Type B pancreatic cell (in vitro differentiated cells): ENCODE measurements around the gene MPND. TPM values are rescaled to one million over a fixed set of nuclear protein-coding genes. Genes with fewer than 3 reads are reported as not detected.

Source experiments
- DNase-seq: peaks from one replicate; pipeline ENCODE4 v3.0.0; 2021; ENCODE audit warnings: mixed read lengths; ENCODE audit not compliant: unreplicated experiment; ENCODE audit errors: extremely low spot score
- H3K27ac Mint-ChIP-seq: 2 replicates; pipeline ENCODE4 v1.8.0; 2021; ENCODE audit warnings: mild to moderate bottlenecking, mixed read lengths
- H3K27me3 Mint-ChIP-seq: 2 replicates; pipeline ENCODE4 v1.8.0; 2021; ENCODE audit warnings: mixed read lengths
- H3K36me3 Mint-ChIP-seq: 2 replicates; pipeline ENCODE4 v1.8.0; 2021; ENCODE audit warnings: mixed read lengths
- H3K4me1 Mint-ChIP-seq: one replicate; pipeline ENCODE4 v1.8.0; 2021; ENCODE audit warnings: mixed read lengths; ENCODE audit not compliant: unreplicated experiment
- H3K4me3 Mint-ChIP-seq: 2 replicates; pipeline ENCODE4 v1.8.0; 2021; ENCODE audit warnings: mild to moderate bottlenecking, mixed read lengths
- H3K9me3 Mint-ChIP-seq: 2 replicates; pipeline ENCODE4 v1.8.0; 2021; ENCODE audit warnings: mixed read lengths
- CTCF ChIP-seq: fragments of 200-600 bp; sonication (generic); conservative IDR thresholded peaks from 2 replicates; pipeline ENCODE4 v1.5.0; 2021; ENCODE audit warnings: antibody characterized with exemption, mild to moderate bottlenecking
- total RNA-seq: library from RNA; stranded (reverse); gene quantifications from 2 replicates; pipeline ENCODE4 v1.2.1, GENCODE V29; 2021; ENCODE audit warnings: low replicate concordance

Gene MPND
- total RNA-seq, 1 donor from 2014 or later: 43.6 TPM

- Mint-ChIP-seq H3K9me3 (no peaks in the 10 kb centered on the region), H3K27ac (peak overlapping the region; percentile 88), H3K27me3 (no peaks in the 10 kb centered on the region), H3K36me3 (peaks cover 3% of the 10 kb centered on the region), H3K4me1 (peaks cover 28% of the 10 kb centered on the region), H3K4me3 (peak overlapping the region; percentile 94)
- no peak for TF ChIP-seq CTCF
- DNase-seq: no peak
Measured at GRCh38 chr19:4399812-4400134, 56.4 kb downstream of the MPND start.

GRCh38 chr19:4400135-4400936 lies 57.0 kb downstream of the MPND start, which contains the start of gene SH3GL1:
SH3GL1 (minus strand) TSS chr19:4400547; CDS start chr19:4400368, 179 bp downstream.
- peak within 1 kb of the TSS; percentile 95 for H3K27ac Mint-ChIP-seq
- no peaks in the 10 kb centered on the region for H3K9me3 Mint-ChIP-seq
- H3K27me3 Mint-ChIP-seq: no peaks in the 10 kb centered on the region
- peak; percentile 95 for DNase-seq
- no peaks in the 10 kb centered on the region for H3K36me3 Mint-ChIP-seq
- peaks cover 30% of the 10 kb centered on the region for H3K4me1 Mint-ChIP-seq
- peak; percentile 95 for TF ChIP-seq CTCF
- H3K4me3 Mint-ChIP-seq: peak within 1 kb of the TSS; percentile 94

- Mint-ChIP-seq H3K4me1 (peaks cover 30% of the 10 kb centered on the region), H3K4me3 (peak overlapping the region; percentile 90), H3K27me3 (no peaks in the 10 kb centered on the region), H3K36me3 (no peaks in the 10 kb centered on the region), H3K27ac (peak overlapping the region; percentile 95), H3K9me3 (no peaks in the 10 kb centered on the region)
- no peak for DNase-seq
- TF ChIP-seq CTCF: no peak
Measured at GRCh38 chr19:4401769-4402170, 58.4 kb downstream of the MPND start.

GRCh38 chr19:4402171-4403004 lies 59.0 kb downstream of the MPND start, which contains the start of gene CHAF1A:
CHAF1A (plus strand) TSS chr19:4402640; CDS start chr19:4402763, 123 bp downstream.
- peak within 1 kb of the TSS; percentile 95 for H3K27ac Mint-ChIP-seq
- TF ChIP-seq CTCF: no peak
- peak within 1 kb of the TSS; percentile 93 for H3K4me3 Mint-ChIP-seq
- H3K4me1 Mint-ChIP-seq: peaks cover 30% of the 10 kb centered on the region
- DNase-seq: peak; percentile 100
- H3K9me3 Mint-ChIP-seq: no peaks in the 10 kb centered on the region
- no peaks in the 10 kb centered on the region for H3K36me3 Mint-ChIP-seq
- no peaks in the 10 kb centered on the region for H3K27me3 Mint-ChIP-seq

- Mint-ChIP-seq H3K36me3 (no peaks in the 10 kb centered on the region), H3K9me3 (no peaks in the 10 kb centered on the region), H3K27me3 (no peaks in the 10 kb centered on the region), H3K4me3 (peak overlapping the region; percentile 93), H3K4me1 (peaks cover 30% of the 10 kb centered on the region), H3K27ac (peak overlapping the region; percentile 83)
- TF ChIP-seq CTCF: no peak
- no peak for DNase-seq
Measured at GRCh38 chr19:4403005-4403761, 59.8 kb downstream of the MPND start.
